ENCODE data around the gene FANCE.
"Not testable (repeated sequence)": the region's sequence is repeated elsewhere in the genome, so short reads cannot be mapped to it uniquely, and the experiment has no call there.

FANCE gene

DNA sequence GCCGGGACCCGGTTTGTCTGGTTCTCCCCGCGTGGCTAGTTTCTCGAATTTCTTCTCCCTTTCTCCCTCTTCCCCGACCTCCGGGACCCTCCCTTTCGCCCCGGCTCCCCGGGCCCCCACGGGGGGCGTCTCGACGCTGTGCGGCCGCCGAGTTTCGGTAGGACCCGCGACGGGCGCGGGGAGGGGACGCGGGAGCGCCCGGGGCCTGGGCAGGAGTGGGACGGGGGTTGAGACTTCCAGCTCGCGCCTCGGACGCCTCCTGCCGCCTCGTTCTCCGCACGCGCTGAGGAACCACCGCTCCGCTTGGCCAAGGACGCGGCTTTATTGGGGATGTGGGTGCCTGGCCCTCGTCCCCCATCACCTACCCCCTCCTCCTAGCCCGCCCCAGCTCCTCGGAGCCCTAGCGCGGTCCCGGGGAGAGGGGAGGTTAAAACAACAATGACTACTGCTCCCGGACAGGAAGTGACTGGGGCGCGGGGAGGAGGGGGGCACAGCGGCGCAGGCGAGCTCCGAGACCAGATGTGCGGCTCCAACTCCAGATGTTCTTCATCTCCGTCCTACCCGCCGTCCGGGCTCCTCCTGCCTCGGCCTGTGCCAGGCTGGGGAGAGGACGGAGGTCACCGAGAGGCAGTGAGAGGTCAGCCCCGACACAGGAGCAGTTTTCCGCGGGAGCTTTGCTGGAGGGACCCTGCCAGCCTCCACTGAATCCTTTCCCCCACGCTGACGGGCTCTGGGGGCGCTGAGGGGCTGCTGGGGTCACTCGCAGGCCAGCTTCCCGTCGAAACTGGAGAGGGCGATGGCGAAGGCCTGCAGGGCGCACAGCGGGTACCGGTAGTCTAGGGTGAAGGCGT, 45.7 kb downstream of the FANCE start:
- DNase-seq = peak in 1 of 2 donors; percentile 26

DNA sequence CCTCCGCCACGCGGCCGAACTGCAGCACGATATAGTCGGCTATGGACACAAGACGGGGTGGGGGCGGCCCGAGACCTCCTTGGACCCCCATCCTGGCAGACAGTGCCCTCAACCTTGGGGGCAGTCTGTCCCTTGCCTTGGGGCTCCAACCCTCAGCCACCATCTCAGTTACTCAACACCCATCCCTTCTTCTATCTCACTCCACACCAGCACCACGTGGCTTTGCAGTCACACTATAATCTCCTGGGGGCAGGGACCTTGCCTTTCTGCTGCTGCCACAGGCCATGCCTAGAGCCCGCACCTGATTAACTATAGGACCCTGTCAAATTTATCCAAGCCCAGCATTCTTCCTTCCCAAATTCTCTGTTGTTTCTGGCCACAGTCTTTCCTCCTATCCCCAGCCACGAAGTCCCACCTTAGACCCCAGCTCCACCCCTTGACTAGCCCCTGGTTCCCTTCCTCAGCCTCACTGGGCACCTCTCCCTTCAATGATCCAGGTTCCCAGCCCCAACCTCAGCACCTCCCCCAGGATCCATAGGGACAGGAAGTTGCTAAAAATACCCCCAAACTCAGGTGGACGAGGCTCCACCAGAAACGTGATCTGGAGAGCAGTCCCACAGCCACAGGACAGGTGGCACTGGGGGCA, 46.4 kb downstream of the FANCE start:
- no peak for DNase-seq

DNA sequence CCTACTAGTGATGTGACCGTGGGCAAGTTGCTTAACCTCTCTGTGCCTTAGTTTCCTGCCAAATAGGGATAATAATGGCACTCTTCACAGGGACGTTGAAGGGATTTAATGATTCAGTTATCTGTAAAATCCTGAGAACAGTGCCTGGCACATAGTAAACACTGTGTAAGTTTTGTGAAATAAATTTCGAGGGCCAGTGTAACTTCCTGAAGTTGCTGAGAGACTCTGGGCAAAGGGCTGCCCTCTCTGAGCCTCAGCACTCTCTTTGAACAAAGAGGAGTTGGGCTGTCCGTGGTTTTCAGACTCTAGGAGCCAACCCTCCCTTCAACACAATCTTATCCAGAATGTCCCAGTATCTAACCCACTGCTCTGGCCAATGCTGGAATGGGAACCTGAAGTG, 47.2 kb downstream of the FANCE start:
- no peak for DNase-seq

DNA sequence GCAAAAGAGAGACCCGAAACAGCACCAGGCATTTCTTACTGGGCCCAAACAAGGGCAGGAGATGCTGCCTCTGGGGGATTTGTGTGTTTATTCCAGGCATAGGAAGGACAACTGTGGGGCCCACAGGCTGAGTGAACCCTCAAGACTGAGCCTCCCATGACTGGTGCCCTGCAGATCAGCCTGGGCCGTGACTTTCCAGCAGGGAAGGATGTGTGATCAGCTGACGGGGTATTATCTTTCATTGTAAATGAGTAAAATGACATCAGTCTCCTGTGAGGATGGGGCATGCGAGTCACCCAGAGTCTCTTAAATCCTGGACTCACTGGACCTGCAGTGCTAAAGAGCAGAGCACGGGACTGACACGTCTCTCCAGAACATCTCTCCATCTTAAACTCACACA, 48.6 kb downstream of the FANCE start:
- DNase-seq = peak in 1 of 2 donors; percentile 20

DNA sequence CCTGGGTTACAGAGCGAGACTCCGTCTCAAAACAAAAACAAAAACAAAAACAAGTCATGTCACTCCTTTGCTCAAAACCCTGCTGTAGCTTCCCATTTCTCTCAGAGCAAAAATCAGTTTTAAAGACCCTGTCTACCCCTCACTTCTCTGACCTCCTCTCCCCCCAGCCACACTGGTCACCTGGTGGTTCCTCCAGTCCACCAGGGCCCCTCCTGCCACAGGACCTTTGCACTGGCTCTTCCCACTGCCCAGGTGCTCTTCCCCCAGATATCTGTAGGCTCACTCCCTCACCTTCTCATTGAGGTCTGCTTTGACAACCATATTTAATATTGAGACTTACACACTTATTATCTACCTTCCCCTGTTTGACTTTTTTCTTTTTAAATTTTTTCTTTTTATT, 49.6 kb downstream of the FANCE start:
- no peak for DNase-seq

DNA sequence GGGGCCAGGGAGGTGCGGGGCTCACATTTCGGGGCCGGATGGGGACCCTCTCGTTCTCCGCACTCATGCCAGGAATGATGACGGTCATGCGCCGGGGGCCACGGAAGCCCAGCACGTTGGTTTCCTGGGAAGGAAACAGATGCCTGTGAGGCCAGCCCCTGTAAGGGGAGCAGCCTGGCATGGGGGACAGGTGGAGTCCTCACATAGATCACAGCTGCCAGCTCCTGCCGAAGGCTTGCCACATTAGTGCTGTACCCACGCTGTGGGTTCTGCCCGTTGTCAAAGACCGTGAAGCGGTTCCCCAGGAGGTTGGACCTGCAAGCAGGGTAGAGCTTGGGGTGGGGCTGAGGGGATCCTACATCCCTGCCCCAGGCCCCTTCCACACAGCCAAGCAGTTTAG, 51.4 kb downstream of the FANCE start:
- no peak for DNase-seq

DNA sequence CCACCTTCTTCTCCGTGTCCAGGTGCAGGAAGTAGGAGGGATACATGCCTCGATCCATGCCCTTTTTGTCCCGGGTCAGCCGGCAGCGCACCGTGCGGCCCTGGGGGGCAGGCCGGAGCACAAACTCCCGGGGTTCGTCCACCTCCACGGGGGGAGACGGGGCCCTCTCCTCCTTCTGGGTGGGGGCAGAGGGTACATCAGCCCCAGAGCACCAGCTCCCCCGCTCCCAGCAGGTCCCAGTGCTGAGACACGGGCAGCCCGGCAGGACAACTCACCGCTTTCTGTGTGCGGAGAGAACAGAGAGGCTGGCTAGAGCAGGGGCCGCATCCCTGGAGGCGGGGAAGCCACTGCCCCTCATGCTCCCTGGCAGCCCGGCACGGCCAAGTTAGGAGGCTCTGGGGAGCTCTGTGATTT, 53.9 kb downstream of the FANCE start:
- no peak for DNase-seq

DNA sequence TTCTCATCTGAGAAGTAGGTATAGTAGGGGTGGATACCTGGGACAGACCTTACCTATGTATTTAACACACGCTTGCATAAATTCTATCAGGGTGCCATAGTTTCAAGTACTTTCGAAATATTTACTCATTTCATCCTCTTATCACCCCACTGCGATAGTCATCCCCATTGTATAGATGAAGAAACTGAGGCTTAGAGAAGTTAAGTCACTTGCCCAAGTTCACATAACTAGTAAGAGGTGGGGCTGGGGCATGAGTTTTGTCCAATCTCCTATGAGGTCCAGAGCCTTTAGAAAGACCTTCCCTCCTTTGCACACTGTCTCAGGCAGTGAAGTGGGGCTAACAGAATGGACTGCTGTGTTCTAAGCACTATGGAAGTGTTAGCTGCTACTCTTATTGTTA, 54.4 kb downstream of the FANCE start:
- DNase-seq = no peak

DNA sequence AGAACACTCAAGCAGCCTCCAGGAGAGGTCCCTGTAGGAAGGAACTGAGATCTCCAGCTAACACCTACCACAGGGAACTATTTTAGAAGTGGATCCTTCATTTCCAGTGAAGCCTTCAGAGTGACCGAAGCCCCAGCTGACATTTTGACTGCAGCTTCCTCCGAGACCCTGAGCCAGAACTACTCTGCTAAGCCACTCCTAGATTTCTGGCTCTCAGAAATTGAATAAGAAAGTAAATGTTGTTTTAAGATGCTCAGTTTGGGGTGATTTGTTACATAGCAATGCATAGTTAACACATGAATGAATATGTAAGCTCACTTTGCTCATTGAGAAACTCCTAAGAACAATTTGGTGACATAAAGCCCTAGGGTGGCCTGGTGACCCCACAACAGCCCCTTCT, 55.1 kb downstream of the FANCE start:
- no peak for DNase-seq

DNA sequence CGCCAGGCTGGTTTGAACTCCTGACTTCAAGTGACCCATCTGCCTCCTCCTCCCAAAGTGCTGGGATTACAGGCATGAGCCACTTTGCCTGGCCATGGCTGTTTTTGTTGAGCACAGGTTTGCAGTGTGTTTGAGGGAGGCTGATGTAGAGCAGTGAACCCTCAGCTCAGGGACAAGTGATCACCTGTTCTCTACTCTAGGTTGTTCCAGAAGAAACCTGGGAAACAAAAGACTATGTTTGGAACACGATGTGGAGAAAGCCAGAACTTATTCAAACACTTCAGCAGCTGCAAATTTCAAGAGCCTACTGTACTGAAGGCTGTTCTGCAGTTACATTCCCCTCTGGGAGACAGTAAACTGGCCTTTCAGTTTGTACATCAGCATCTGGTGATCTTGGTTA, 55.9 kb downstream of the FANCE start:
- no peak for DNase-seq

DNA sequence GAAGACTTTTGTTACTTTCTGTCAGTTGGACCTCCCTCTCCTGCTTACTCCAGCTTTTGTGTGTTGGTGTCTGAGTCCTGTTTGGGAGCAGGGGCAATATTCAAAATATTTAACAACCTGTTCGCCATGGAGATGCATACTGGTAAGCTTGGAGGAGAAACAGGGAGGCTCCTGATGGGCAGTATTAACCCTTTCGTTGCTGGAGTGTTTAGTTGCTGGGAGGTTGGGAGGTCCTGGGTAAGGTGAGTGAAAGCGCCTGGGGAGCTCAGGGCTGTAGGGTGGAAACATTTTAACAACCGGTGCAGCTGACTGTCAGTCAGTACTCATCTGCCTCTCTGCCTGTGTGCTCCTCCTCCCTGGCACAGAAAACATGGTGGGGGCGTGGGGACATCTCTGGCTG, 56.4 kb downstream of the FANCE start:
- no peak for DNase-seq

DNA sequence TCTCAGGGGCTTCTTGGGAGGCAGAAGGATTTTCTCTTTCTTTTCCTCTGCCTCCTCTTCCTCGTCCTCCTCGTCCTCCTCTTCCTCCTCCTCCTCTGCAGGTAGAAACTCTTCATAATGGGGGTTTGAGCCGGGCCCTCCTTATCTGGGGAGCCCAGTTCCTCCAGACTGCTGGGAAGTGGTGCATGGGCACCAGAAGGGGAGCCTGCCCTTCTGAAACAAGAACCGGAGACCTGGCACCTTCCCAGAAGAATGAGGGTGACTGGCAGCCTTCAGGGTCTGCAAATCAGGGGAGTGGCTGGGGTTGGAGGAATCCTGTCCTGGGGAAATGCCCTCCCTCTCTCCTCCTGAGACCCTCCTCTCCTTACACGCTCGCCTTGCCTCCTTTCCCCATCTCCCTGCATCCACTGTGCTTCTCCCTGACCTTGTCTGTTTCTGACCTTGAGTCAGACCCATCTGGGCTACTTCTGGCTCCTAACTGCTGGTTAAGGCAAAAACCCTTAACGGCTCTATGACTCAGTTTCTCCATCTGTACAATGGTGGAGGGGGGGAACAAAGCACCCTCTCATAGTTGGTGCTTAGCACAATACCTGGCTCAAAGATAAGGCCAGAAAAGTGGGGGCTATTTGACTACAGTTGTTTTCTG, 58.9 kb downstream of the FANCE start:
- DNase-seq = no peak

DNA sequence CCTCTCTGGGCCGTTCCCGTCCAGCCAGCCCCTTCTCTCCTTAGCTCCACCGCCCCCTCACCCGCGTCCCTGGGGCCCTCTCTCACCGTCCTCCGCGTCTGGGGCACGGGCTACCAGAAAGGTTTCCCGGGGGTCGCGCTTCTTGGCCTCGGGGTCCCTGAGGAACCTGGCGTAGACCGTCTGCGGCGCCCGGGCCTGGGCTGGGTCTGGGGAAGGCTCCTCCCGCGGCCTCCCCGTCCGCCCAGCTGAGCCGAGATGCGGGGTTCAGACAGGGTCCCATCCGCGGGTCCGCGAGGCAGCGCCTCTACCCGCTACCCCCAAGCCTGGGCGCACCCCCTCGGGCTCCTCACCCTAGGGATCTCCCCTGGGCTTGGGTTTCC, 59.4 kb downstream of the FANCE start:
- no peak for DNase-seq

DNA sequence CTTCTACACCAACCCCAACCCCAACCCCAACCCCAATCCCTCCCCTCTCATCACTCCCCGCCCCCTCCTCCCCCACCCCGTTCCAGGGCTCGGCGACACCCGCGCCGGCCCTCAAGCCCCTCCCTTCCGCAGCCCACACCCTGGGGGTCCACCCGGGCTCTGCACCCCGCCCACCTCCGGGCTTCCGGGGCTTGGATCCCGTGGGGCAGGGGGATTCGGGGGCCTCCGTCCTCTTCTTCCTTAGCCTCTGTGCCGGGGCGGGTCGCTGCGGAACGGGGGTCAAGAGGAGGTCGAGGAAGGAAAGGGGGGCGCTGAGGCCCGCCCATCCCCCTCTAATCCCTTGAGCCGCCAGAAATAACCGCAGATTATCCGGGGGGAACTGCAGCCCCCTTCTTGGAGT, 59.9 kb downstream of the FANCE start:
- no peak for DNase-seq

DNA sequence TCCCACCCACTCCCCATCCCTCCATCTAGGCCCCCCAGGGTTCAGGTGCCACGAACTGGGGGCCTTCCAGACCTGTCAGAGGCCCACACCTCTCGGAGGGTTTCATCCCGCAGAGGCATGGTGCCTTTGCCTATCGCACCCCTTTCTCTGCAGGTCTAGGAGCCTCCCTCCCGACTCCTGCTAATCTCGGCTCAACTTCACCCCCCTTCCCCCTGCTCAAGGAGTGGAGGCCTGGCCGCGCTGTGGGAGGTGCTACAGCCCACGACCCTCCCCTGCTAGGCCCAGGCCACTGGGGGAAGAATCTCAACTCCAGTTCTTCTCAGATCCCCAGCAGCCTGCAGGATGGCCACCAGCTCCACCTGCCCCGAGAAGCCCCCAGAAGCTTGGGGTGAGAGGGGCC, 60.6 kb downstream of the FANCE start, which contains the start of gene TULP1:
Gene TULP1 (minus strand): TSS at position 157 of the 400 bp plus-strand sequence. CDS start 38 bp downstream, at position 119.
- DNase-seq = no peak

DNA sequence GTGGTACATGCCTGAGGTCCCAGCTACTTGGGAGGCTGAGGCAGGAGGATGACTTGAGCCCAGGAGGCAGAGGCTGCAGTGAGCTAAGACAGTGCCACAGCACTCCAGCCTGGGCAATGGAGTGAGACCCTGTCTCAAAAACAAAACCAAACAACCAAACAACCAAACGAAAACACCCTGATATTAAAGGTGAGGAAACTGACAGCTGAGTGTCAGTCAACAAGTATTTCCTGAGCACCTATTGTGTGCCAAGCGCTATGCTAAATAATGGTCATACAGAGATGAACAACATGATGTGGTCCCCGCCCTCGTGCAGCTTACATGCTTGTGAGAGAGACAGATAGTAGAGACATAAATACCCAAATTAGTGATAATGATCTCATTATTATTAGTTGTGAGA, 62.4 kb downstream of the FANCE start:
- DNase-seq = no peak

DNA sequence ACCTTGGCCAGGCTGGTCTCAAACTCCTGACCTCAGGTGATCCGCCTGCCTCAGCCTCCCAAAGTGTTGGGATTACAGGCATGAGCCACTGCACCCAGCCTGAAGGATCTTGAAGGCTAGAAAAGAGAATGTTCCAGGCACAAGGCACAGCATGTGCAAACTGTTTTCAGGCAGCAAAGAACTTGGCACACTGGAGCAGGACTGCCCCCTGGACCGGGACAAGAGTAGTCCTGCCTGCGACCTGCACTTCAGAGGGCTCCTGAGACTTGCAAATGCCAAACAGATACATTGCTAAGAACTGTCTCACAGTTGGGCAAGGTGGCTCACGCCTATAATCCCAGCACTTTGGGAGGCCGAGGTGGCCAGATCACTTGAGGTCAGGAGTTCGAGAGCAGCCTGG, 63.8 kb downstream of the FANCE start:
- not testable (repeated sequence) for DNase-seq
